AG09319 (cell line): ENCODE results near the gene JPH3.

ENCODE experiments used
- DNase-seq: peaks from one replicate; pipeline ENCODE4 v3.0.0-alpha.2; 2010; ENCODE audit warnings: low read depth; ENCODE audit errors: extremely low read depth
- CTCF ChIP-seq: IDR thresholded peaks from 2 replicates; pipeline ENCODE4 v1.5.1; 2011; ENCODE audit warnings: low read depth, mild to moderate bottlenecking, inconsistent platforms, low read length, moderate library complexity

The JPH3 gene

DNA sequence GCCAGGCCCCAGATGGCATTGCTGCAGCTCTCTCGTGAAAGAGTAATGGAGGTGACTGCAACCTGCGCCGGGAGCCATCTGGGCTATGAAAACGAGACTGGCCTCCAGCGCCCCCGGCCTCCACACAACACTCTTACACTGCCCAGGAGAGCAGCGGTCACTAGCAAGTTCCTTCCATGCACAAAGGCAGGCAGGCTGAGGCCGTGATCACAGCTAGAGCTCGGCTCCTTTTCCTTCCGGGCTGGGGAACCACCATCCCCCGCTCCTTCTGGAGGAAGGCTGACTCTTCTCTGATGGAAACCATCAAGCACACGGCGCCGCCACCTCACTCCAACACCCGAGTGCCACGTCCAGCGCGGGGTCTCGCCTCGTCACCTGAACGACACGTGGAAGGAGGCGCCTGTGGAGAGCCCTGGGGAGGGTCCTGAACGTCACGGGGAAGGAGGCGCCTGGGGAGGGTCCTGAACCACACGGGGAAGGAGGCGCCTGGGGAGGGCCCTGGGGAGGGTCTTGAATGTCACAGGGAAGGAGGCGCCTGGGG is 101.6 kb downstream of the JPH3 start:
- no peak for TF ChIP-seq CTCF
- no peak for DNase-seq

- TF ChIP-seq CTCF, result no peak
- DNase-seq, result no peak
Observed at GRCh38 chr16:87704754-87705353, 102.5 kb downstream of the JPH3 start.

GRCh38 chr16:87705771-87706277 is 103.5 kb downstream of the JPH3 start:
- no peak for TF ChIP-seq CTCF
- DNase-seq, result no peak

DNA sequence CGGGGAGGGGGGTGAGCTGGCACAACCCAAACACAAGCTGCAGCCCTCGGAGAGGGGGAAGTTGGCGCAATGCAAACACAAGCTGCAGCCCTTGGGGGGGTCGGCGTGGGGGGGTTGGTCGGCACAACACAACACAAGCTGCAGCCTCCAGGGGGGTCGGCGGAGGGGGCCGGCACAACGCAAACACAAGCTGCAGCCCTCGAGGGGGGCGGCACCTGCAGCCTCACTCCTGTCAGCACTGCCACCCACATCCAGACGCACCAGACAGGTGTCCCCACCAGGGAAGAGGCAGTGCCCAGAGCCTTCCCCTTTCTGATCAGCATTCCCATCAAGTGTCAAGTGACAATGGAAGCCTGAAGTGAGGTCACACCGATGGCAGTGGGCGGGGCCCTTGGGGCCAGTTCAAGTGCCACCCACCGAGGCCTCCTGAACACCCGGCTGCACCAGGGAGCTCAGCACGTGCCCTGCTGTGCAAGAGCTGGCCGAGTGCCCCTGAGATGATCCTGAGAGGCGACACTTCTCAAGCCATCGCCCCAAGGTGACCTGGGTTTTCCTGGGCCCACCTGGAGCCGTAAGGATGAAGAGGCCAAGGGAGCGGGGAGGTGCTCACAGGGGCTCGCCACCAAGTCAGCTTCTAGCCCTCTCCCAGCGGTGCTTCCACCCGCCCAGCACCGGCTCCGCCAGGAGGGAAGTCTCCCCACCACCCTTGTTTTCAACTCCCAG is 104.1 kb downstream of the JPH3 start:
- TF ChIP-seq CTCF, result no peak
- no peak for DNase-seq

- no peak for DNase-seq
- no peak for TF ChIP-seq CTCF
Observed at GRCh38 chr16:87707097-87707496, 104.8 kb downstream of the JPH3 start.

DNA sequence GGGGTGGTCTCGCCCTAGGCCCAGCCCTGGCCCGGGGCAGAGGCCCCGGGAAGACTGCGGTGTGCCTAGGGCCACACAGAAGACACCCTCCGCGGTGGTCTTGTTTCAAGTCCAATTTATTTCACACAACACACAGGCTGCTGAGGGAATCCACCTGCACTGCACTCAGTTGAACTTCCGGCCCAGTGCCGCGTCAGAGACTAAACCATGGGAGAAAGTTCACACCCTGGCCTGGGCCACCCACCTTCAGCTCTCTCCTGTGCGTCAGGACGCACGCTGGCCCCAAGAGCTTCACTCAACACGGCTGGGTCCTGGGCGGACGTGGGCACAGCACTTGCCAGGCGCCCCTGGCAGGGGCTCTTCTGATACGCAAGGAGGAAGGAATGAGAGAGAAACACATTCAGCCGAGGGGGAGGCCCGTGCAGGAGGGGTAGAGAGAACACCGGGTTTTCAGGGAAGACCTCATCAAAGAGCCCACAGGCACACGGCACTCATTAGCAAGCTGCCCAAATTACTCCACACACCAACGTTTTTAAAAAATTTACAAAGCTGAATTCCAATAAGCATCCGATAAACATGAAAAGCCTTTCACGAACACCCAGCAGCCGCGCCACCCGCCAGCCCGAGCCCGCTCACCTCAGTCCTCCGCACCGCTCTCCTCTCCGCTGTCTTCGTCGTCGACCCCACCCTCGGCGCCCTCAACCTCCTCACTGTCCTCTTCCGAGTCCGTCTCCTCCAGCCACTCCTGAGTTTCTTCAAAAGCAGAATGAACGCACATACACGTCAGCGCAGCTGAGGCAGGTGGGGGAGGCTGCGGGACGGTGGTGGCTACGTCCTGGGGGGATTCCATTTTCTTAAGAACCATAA is 105.6 kb downstream of the JPH3 start:
- no peak for TF ChIP-seq CTCF
- no peak for DNase-seq
